A673 (cell line): ENCODE results near the gene CLASP1. TPM values are rescaled to one million over a fixed set of nuclear protein-coding genes. Genes with fewer than 3 reads are reported as not detected.

Experiments used
- BruUV-seq: library from RNA; stranded (reverse); fragments of 400-500 nt; replicated peaks from 2 replicates; lab custom pipeline; 2021; lab: Mats Ljungman, UMichigan
- CTCF ChIA-PET: fragments of 300-600 bp; sonication (Branson Sonifier 250); formaldehyde crosslinking; loops from one replicate; lab custom pipeline; 2022; ENCODE audit warnings: antibody characterized with exemption; lab: Charles Lee
- POLR2A ChIA-PET: fragments of 300-600 bp; sonication (Branson Sonifier 250); formaldehyde crosslinking; loops from one replicate; lab custom pipeline; 2022; ENCODE audit warnings: antibody characterized with exemption; ENCODE audit not compliant: low non-redundant PET; lab: Charles Lee
- DNase-seq: peaks from one replicate; pipeline ENCODE4 v3.0.0-alpha.2; 2015; ENCODE audit warnings: low spot score
- H3K27ac ChIP-seq: fragments of 200-600 bp; sonication (generic); 2 replicates; pipeline ENCODE4 v1.5.1; 2016; ENCODE audit warnings: mixed run types, low read depth, mild to moderate bottlenecking, mixed read lengths, antibody characterized with exemption, low read length; ENCODE audit not compliant: poor library complexity, severe bottlenecking
- H3K27me3 ChIP-seq: fragments of 200-600 bp; sonication (generic); replicated peaks from 2 replicates; pipeline ENCODE4 v1.6.1; 2017; ENCODE audit warnings: mixed run types, low read depth, mild to moderate bottlenecking, mixed read lengths, antibody characterized with exemption, low read length; ENCODE audit not compliant: insufficient read depth, poor library complexity
- H3K36me3 ChIP-seq: fragments of 200-600 bp; sonication (generic); 2 replicates; pipeline ENCODE4 v1.6.1; 2016; ENCODE audit warnings: mixed run types, mild to moderate bottlenecking, mixed read lengths, antibody characterized with exemption, low read length; ENCODE audit not compliant: insufficient read depth, poor library complexity, severe bottlenecking
- H3K4me1 ChIP-seq: fragments of 200-600 bp; sonication (generic); 2 replicates; pipeline ENCODE4 v1.6.1; 2017; ENCODE audit warnings: mixed run types, mild to moderate bottlenecking, mixed read lengths, antibody characterized with exemption, low read length; ENCODE audit not compliant: insufficient read depth, poor library complexity, severe bottlenecking
- H3K4me3 ChIP-seq: fragments of 200-600 bp; sonication (generic); 2 replicates; pipeline ENCODE4 v1.5.1; 2016; ENCODE audit warnings: low read depth, mixed run types, mild to moderate bottlenecking, mixed read lengths, low read length; ENCODE audit not compliant: poor library complexity, severe bottlenecking
- H3K9me3 ChIP-seq: fragments of 200-600 bp; sonication (generic); 2 replicates; pipeline ENCODE4 v1.6.1; 2016; ENCODE audit warnings: mixed run types, low read depth, mild to moderate bottlenecking, mixed read lengths, antibody characterized with exemption, low read length; ENCODE audit not compliant: poor library complexity, severe bottlenecking
- CTCF ChIP-seq: fragments of 300-800, 200-600 bp; sonication (generic); conservative IDR thresholded peaks from 2 replicates; pipeline ENCODE4 v1.5.1; 2017; ENCODE audit warnings: low read depth, mild to moderate bottlenecking, antibody characterized with exemption, low read length, moderate library complexity, mixed read lengths
- EZH2 ChIP-seq: fragments of 200-600 bp; sonication (generic); IDR thresholded peaks from 2 replicates; pipeline ENCODE4 v1.6.1; 2017; ENCODE audit warnings: borderline replicate concordance, low read depth, mild to moderate bottlenecking, mixed read lengths, antibody characterized with exemption, low read length; ENCODE audit not compliant: poor library complexity, severe bottlenecking
- intact Hi-C: fragments of 100-400 bp; cut with micrococcal nuclease; formaldehyde crosslinking; loops from one replicate; pipeline ENCODE4 v1.10.0; 2022; ENCODE audit not compliant: unreplicated experiment
- total RNA-seq: library from RNA; stranded (reverse); gene quantifications from 2 replicates; pipeline ENCODE4 v1.2.3, GENCODE V29; 2021

The CLASP1 gene
- total RNA-seq, 1 experiment from 2014 or later: 69.1 TPM

- no TSS peak for BruUV-seq
- peaks cover 5% of the 10 kb centered on the region for H3K4me1 ChIP-seq
- intact Hi-C loops: no loop called here
- TF ChIP-seq CTCF: 0 out of 2 replicates have a peak, but pooled peaks have one; percentile 22
- TF ChIP-seq EZH2: no peak
- H3K36me3 ChIP-seq: peaks cover 16% of the 10 kb centered on the region
- no peak overlapping the region for H3K27ac ChIP-seq
- ChIA-PET POLR2A (no interaction called here), CTCF (no interaction called here)
- no peak overlapping the region for H3K4me3 ChIP-seq
- H3K9me3 ChIP-seq: no peaks in the 10 kb centered on the region
- DNase-seq: no peak
- no peaks in the 10 kb centered on the region for H3K27me3 ChIP-seq
Observed at GRCh38 chr2:121338281-121338680, 311.0 kb downstream of the CLASP1 start.

GRCh38 chr2:121336528-121337294, 312.6 kb downstream of the CLASP1 start:
- DNase-seq: no peak
- no TSS peak for BruUV-seq
- ChIA-PET CTCF (interaction anchor here (0.8 kb wide), 1 partner anchor 39 kb away, joined by 4 read pairs; no protein-coding TSS in a partner anchor), POLR2A (no interaction called here)
- H3K36me3 ChIP-seq: peaks cover 16% of the 10 kb centered on the region
- H3K9me3 ChIP-seq: no peaks in the 10 kb centered on the region
- no peak overlapping the region for H3K27ac ChIP-seq
- TF ChIP-seq CTCF (no peak), EZH2 (no peak)
- intact Hi-C loops: no loop called here
- H3K4me1 ChIP-seq: peaks cover 5% of the 10 kb centered on the region
- H3K27me3 ChIP-seq: no peaks in the 10 kb centered on the region
- no peak overlapping the region for H3K4me3 ChIP-seq

GRCh38 chr2:121335294-121336290, 313.7 kb downstream of the CLASP1 start:
- H3K9me3 ChIP-seq: no peaks in the 10 kb centered on the region
- no peaks in the 10 kb centered on the region for H3K27me3 ChIP-seq
- no peak overlapping the region for H3K4me3 ChIP-seq
- BruUV-seq: no TSS peak
- intact Hi-C loops: no loop called here
- POLR2A ChIA-PET: no interaction called here
- H3K36me3 ChIP-seq: peaks cover 7% of the 10 kb centered on the region
- no peak overlapping the region for H3K27ac ChIP-seq
- TF ChIP-seq CTCF: no peak
- CTCF ChIA-PET: no interaction called here
- peaks cover 5% of the 10 kb centered on the region for H3K4me1 ChIP-seq
- peak; percentile 27 for DNase-seq
